Activated effector memory CD4-positive, alpha-beta T cell treated with Interleukin-2 at 50 U/mL for 16 hours (primary cell): Measurements from ENCODE around the gene SERPINB6.
"Not testable (repeated sequence)": the region's sequence is repeated elsewhere in the genome, so short reads cannot be mapped to it uniquely, and the experiment has no call there.

ENCODE experiments used
- DNase-seq: peaks from one replicate; pipeline ENCODE4 v3.0.0-alpha.2; 2020

SERPINB6 gene

DNA sequence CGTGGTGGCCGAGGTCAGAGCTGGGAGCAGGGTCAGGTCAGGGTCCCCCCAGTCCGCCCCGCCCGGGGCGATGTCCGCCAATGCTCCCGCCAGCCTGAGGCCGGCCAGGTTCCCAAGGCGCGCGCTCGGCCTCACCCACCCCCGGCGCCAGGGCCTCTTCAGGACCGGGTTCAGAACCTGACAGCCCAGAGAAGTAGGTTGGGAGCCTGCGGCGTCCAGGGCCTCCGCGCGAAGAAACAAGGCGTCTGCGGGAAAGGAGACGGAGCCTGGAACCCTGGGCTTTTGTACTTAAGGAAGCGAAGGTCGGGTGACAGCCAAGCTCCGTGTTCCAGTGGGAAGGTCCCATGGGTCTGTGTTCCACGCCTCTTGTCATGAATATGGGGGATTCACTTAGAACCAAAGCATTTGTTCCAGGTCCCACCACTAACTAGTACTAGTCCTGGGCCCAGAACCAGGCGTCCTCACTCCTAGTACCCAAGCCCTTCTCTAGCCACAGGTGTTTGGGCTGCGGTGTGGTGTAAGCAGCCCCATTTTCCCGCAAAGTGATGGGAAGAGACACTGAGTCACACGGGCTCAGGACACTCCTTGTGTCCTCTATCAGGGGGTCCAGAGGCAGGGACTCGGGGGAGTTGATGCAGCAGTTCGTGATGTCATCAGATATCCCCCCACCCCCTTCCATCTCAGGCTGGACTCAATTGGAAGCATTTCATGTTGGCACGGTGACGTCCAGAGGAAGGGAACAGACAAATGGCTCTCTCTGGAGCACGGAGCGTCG is 67.8 kb downstream of the SERPINB6 start:
- DNase-seq = not testable (repeated sequence)

DNA sequence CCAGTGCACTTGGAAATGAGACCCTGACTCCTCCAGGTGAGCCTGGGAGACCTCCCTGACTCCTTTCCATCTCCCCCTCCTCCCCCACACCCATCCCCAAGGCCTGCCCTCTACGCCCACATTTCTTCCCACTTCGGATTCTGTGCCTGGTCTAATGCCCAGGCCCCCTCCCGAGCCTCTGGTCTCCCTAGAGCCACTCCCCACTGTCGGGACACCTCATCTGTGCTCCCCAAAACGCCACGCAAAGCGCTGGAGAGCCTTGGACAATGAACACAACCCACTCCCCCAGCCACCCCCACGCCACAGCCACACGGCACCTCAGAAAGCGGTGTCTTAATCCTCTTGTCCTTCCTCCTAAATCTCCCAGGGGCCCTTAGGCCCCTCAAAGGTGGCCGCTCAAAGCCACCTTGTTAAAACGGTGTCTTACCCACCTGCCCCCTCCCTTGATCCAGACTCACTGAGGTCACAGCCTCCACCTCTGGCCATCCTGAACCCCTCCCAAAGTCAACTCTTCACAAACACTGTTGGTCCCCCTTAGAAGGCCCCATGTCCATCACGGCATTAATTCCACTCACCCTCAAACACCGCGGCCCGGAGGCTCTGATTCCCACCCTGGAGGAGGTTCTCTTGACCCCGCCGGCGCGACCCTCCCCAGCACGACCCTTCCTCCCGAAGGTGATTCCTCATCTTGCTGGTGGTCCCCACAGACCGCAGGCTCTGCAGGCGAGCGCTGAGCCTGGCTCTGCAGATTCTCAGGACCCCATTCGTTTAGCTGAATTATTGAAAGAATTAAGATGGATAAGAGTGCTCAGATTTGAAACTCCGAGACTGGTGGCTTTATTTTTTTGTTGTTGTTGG is 69.5 kb downstream of the SERPINB6 start:
- not testable (repeated sequence) for DNase-seq

- no peak for DNase-seq
Measured at GRCh38 chr6:2900821-2901644, 70.3 kb downstream of the SERPINB6 start.

- DNase-seq = no peak
Measured at GRCh38 chr6:2900221-2900807, 71.1 kb downstream of the SERPINB6 start.

DNA sequence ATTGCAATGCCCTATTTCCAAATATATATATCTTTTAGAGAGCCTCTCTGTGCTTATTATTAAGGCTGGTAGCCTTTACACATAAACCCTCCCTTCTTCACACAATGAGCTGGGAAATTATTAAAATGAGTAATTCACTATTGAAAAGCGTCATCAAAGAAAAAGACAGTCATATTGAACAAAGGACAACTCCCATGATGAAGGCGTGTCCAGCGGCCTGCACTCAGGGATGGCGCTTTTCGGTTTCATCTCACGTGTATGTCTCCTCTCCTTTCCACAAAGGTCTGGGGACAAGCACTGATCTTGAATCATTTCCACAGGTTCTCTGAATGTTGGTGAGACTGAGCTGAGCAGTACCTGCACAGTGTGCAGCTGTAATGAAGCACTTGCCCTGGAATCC is 71.8 kb downstream of the SERPINB6 start:
- DNase-seq = no peak
